Endodermal cell (in vitro differentiated cells): ENCODE measurements around the gene BTN1A1. TPM values are rescaled to one million over a fixed set of nuclear protein-coding genes. Genes with fewer than 3 reads are reported as not detected.

Source experiments
- DNase-seq: peaks from one replicate; pipeline ENCODE4 v3.0.0-alpha.2; 2017
- H3K27ac ChIP-seq: 2 replicates; pipeline ENCODE4 v1.5.1; 2013; ENCODE audit warnings: mild to moderate bottlenecking, low read depth, low read length, moderate library complexity
- H3K27me3 ChIP-seq: 2 replicates; pipeline ENCODE4 v1.6.1; 2013; ENCODE audit warnings: mild to moderate bottlenecking, low read length, moderate library complexity; ENCODE audit not compliant: insufficient read depth, control insufficient read depth, poor library complexity, severe bottlenecking
- H3K36me3 ChIP-seq: 2 replicates; pipeline ENCODE4 v1.7.0; 2013; ENCODE audit warnings: mild to moderate bottlenecking, low read length, moderate library complexity; ENCODE audit not compliant: control insufficient read depth, insufficient read depth
- H3K4me1 ChIP-seq: one replicate; pipeline ENCODE4 v1.7.0; 2013; ENCODE audit warnings: low read length; ENCODE audit not compliant: control insufficient read depth, insufficient read depth
- H3K4me3 ChIP-seq: 2 replicates; pipeline ENCODE4 v1.5.1; 2013; ENCODE audit warnings: mild to moderate bottlenecking, low read length, moderate library complexity
- H3K9ac ChIP-seq: 2 replicates; pipeline ENCODE4 v1.6.1; 2013; ENCODE audit warnings: mild to moderate bottlenecking, low read length, moderate library complexity; ENCODE audit not compliant: poor library complexity, severe bottlenecking; ENCODE audit errors: extremely low read depth
- H3K9me3 ChIP-seq: 2 replicates; pipeline ENCODE4 v1.6.1; 2013; ENCODE audit warnings: mild to moderate bottlenecking, low read length, moderate library complexity; ENCODE audit not compliant: control insufficient read depth
- H3K27ac Mint-ChIP-seq: 2 replicates; pipeline ENCODE4 v1.8.0; 2020; ENCODE audit warnings: mixed read lengths
- H3K27me3 Mint-ChIP-seq: 2 replicates; pipeline ENCODE4 v1.8.0; 2021; ENCODE audit warnings: mild to moderate bottlenecking, mixed read lengths; ENCODE audit not compliant: insufficient read depth
- H3K36me3 Mint-ChIP-seq: 2 replicates; pipeline ENCODE4 v1.8.0; 2020; ENCODE audit warnings: low read depth, mixed read lengths
- H3K4me1 Mint-ChIP-seq: 2 replicates; pipeline ENCODE4 v1.8.0; 2020; ENCODE audit warnings: mixed read lengths
- H3K4me3 Mint-ChIP-seq: 2 replicates; pipeline ENCODE4 v1.8.0; 2020; ENCODE audit warnings: mild to moderate bottlenecking, moderate library complexity, mixed read lengths
- H3K9me3 Mint-ChIP-seq: 2 replicates; pipeline ENCODE4 v1.8.0; 2020; ENCODE audit warnings: mild to moderate bottlenecking, mixed read lengths
- CTCF ChIP-seq: fragments of 200-600 bp; sonication (generic); conservative IDR thresholded peaks from 2 replicates; pipeline ENCODE4 v1.5.0; 2021; ENCODE audit warnings: antibody characterized with exemption, mild to moderate bottlenecking
- WGBS, 2 experiments: methylation state at CpG; one replicate each; pipeline versions ENCODE4 v1.1.5 to v1.1.7; 2013; ENCODE audit warnings: missing lambda C conversion rate in 2 of 2, mixed read lengths in 1 of 2; ENCODE audit not compliant: insufficient coverage in 1 of 2, insufficient read length in 1 of 2; 5-methylcytosine and 5-hydroxymethylcytosine counted together
- long read RNA-seq, 4 experiments: library from polyadenylated mRNA in 2 of 4; library from RNA in 1 of 4; library from capped mRNA in 1 of 4; stranded (forward) in 3 of 4; unstranded in 1 of 4; transcript quantifications; one replicate each; pipeline ENCODE4 v2.0.0, GENCODE V29; 2020 to 2021; ENCODE audit warnings: inconsistent platforms in 1 of 4
- polyA plus RNA-seq, 2 experiments: library from polyadenylated mRNA; stranded (reverse); fragments of 50-300 nt; gene quantifications; one replicate each; pipeline ENCODE4 v1.2.3, GENCODE V29; 2013
- total RNA-seq, 2 donors: library from RNA; stranded (reverse); fragmentation: NEBNext Ultra II Directional in 1 of 2; extraction: Animal tissue kit (Norgen Biotek cat#: 25700) in 1 of 2; gene quantifications; 2 replicates in 1 of 2; 3 replicates in 1 of 2; pipeline ENCODE4 v1.2.1, GENCODE V29; 2021

The BTN1A1 gene
- under 1 TPM in 1 of 2 donors, not detected in 1; 0.11 TPM for total RNA-seq
- not detected for polyA plus RNA-seq (2013, experiment 1 of 2)
- not detected for polyA plus RNA-seq (2013, experiment 2 of 2)
- long read RNA-seq, experiment 1, result 0 reads
- long read RNA-seq, experiment 2, result 0 reads
- long read RNA-seq, experiment 3, result 0 reads
- long read RNA-seq, experiment 4, result 0 reads

GRCh38 chr6:26500102-26500501 is at the start of gene BTN1A1:
TSS of gene BTN1A1 (plus strand) at chr6:26500303. CDS start at chr6:26501287, 984 bp downstream.
- no peak within 1 kb of the TSS for H3K27ac Mint-ChIP-seq
- Histone ChIP-seq H3K36me3 (no peaks in the 10 kb centered on the region), H3K4me1 (peaks cover 6% of the 10 kb centered on the region), H3K4me3 (no peak within 1 kb of the TSS), H3K9ac (no peak within 1 kb of the TSS), H3K27me3 (peaks cover 49% of the 10 kb centered on the region), H3K9me3 (no peaks in the 10 kb centered on the region), H3K27ac (no peak within 1 kb of the TSS)
- no peaks in the 10 kb centered on the region for H3K36me3 Mint-ChIP-seq
- WGBS, 2 experiments, result 64 to 68% methylated on average over 2 of the region's 2 CpGs
- H3K4me3 Mint-ChIP-seq, result peak within 1 kb of the TSS; percentile 50
- TF ChIP-seq CTCF, result peak; percentile 35
- H3K27me3 Mint-ChIP-seq, result peaks cover 62% of the 10 kb centered on the region
- H3K9me3 Mint-ChIP-seq, result no peaks in the 10 kb centered on the region
- H3K4me1 Mint-ChIP-seq, result peaks cover 6% of the 10 kb centered on the region
- peak; percentile 57 for DNase-seq

- no peak overlapping the region for H3K4me3 ChIP-seq
- no peaks in the 10 kb centered on the region for H3K36me3 Mint-ChIP-seq
- H3K4me1 ChIP-seq, result no peaks in the 10 kb centered on the region
- no peak for TF ChIP-seq CTCF
- H3K9me3 Mint-ChIP-seq, result no peaks in the 10 kb centered on the region
- H3K36me3 ChIP-seq, result no peaks in the 10 kb centered on the region
- no peak for DNase-seq
- H3K4me3 Mint-ChIP-seq, result no peak overlapping the region
- H3K9me3 ChIP-seq, result no peaks in the 10 kb centered on the region
- H3K9ac ChIP-seq, result no peak overlapping the region
- H3K27ac Mint-ChIP-seq, result no peak overlapping the region
- peaks cover 12% of the 10 kb centered on the region for H3K27me3 Mint-ChIP-seq
- WGBS, 2 experiments, result 100% methylated on average over 1 of the region's 1 CpG; no CpG with 5 or more reads in 1 of the 2 experiments
- H3K4me1 Mint-ChIP-seq, result peaks cover 8% of the 10 kb centered on the region
- peaks cover 8% of the 10 kb centered on the region for H3K27me3 ChIP-seq
- H3K27ac ChIP-seq, result no peak overlapping the region
Observed at GRCh38 chr6:26452631-26453235, 47.4 kb upstream of the BTN1A1 start.

- 42 to 60% methylated on average over 1 of the region's 1 CpG for WGBS, 2 experiments
- no peaks in the 10 kb centered on the region for H3K9me3 Mint-ChIP-seq
- peaks cover 8% of the 10 kb centered on the region for H3K27me3 ChIP-seq
Observed at GRCh38 chr6:26454631-26455030, 45.5 kb upstream of the BTN1A1 start.

More at GRCh38 chr6:26454631-26455030, 45.5 kb upstream of the BTN1A1 start:
- H3K4me1 Mint-ChIP-seq, result peaks cover 15% of the 10 kb centered on the region
- peaks cover 7% of the 10 kb centered on the region for H3K36me3 Mint-ChIP-seq
- Histone ChIP-seq H3K27ac (no peak overlapping the region), H3K36me3 (no peaks in the 10 kb centered on the region), H3K4me3 (no peak overlapping the region), H3K9ac (no peak overlapping the region), H3K4me1 (no peaks in the 10 kb centered on the region), H3K9me3 (no peaks in the 10 kb centered on the region)
- peaks cover 9% of the 10 kb centered on the region for H3K27me3 Mint-ChIP-seq
- H3K27ac Mint-ChIP-seq, result no peak overlapping the region
- DNase-seq, result no peak
- no peak for TF ChIP-seq CTCF
- no peak overlapping the region for H3K4me3 Mint-ChIP-seq
